ENCODE results near the gene FUS.
"Not testable (repeated sequence)": the region's sequence is repeated elsewhere in the genome, so short reads cannot be mapped to it uniquely, and the experiment has no call there.

Gene FUS

DNA sequence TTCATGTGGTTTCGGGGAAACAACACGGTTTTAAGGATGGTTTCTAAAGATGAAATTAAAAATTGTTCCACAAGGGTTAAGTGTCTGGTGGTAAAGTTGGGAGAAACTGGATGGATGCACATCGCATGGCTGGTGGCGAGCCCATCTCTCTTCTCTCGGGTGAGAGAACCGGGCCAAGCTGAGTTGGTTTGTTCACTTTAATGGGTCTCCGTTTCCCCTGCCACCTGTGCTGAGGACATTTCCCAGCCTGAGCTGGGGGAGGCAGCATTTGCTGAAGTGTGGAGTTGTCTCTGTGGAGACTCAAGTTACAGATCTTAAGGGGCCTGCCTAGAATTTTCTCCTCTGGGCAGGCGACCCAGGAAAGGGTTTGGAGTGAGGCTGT is 7.9 kb downstream of the FUS start:
- no peak for DNase-seq

DNA sequence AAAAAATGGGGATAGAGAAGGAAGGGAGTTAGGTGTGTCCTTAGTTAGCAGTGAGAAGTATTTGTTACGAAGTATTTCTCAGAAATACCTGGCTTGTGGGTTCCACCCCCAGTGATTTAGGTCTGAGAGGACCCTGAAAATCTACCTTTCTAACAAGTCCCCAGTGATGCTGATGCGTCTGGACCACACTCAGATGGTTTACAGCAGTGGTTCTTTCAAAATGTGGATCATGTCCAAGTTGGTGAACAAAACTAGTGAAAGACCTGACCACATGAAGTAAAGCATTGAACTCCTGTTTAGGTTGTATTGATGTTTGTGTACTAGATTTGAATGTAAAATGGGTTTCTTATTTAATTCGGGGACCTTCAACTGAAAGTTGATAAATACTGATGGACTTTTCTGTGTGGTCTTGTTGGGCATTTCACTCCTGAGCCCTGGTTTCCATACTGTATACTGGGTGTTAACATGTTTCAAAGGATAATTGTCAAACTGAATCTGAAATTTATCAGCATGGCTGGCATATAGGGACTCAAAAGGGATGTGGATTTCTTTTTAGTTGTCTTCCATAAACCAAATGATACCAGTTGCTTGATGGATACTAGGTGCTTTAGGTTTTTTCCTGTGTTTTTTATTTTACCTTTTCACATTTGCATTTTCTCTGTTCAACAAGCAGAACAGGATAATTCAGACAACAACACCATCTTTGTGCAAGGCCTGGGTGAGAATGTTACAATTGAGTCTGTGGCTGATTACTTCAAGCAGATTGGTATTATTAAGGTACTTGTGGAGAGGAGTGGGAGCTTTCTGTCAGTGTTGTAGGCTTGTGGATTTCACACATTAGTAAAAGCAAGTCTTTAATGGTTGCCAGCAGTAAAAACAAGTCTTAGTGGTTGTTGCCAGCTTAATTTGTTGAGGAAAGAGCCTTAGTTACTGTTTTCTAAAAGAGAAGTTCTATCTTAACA is 8.8 kb downstream of the FUS start:
- DNase-seq, result no peak

DNA sequence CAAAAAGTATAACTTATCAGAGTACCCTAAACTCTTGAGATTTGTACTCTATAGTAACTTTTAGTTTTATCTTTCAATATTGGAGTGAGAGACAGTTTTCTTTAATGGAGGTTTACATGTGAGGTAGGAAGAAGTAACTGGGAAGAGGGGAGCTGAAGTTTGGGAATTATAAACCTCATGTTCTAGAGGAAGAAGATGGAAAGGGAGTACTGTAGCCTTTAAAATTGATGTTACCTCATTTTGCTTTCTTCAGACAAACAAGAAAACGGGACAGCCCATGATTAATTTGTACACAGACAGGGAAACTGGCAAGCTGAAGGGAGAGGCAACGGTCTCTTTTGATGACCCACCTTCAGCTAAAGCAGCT is 9.5 kb downstream of the FUS start:
- DNase-seq, result no peak

DNA sequence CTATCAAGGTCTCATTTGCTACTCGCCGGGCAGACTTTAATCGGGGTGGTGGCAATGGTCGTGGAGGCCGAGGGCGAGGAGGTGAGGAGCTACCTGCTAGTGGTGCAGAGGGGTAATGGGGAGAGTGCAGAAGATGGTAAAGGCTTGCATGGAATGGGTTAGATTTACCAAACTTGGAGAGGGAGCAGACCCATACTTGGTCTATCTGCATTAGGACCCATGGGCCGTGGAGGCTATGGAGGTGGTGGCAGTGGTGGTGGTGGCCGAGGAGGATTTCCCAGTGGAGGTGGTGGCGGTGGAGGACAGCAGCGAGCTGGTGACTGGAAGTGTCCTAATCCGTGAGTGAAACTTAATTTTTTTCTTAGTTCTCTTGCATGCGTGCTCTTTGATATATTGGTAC is 10.1 kb downstream of the FUS start:
- no peak for DNase-seq

DNA sequence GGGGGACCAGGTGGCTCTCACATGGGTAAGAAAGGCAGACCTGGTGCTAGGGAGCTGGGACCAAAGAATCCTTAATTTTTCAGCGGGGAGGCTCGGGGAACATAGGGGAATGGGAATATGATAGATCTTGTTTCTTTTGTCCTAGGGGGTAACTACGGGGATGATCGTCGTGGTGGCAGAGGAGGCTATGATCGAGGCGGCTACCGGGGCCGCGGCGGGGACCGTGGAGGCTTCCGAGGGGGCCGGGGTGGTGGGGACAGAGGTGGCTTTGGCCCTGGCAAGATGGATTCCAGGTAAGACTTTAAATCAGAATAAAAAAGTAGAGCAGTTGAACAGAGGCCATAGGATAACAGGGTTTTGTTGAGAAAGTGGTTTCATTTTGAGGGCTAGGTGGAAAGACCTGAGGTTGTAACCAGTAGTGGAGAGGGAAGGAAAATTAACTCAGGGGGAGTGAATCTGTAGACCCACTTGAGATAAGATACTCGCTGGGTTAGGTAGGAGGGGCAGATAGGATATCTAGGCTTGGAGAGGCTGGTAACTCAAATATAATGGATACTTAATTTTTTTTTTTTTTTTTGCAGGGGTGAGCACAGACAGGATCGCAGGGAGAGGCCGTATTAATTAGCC is 11.0 kb downstream of the FUS start:
- DNase-seq, result no peak

DNA sequence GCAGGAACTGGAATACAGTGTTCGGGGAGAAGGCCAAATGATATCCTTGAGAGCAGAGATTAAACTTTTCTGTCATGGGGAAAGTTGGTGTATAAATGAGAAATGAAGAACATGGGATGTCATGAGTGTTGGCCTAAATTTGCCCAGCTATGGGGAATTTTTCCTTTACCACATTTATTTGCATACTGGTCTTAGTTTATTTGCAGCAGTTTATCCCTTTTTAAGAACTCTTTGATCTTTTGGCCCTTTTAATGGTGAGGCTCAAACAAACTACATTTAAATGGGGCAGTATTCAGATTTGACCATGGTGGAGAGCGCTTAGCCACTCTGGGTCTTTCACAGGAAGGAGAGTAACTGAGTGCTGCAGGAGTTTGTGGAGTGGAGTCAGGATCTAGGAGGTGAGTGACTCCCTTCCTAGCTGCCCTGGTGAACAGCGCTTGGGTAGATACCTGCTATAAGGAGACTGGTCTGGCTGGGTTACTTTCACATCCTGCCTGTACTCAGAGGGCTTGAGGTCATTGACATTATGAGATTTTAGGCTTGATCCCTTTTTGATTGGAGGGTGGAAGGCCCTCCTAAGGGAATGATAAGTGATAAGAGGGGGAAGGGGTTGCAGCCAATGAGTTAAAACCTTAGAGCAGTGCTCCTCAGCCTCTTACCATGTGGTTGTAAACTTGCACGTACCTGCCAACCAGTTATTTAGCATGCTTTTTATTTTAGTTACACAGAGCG is 11.9 kb downstream of the FUS start:
- DNase-seq, result no peak

DNA sequence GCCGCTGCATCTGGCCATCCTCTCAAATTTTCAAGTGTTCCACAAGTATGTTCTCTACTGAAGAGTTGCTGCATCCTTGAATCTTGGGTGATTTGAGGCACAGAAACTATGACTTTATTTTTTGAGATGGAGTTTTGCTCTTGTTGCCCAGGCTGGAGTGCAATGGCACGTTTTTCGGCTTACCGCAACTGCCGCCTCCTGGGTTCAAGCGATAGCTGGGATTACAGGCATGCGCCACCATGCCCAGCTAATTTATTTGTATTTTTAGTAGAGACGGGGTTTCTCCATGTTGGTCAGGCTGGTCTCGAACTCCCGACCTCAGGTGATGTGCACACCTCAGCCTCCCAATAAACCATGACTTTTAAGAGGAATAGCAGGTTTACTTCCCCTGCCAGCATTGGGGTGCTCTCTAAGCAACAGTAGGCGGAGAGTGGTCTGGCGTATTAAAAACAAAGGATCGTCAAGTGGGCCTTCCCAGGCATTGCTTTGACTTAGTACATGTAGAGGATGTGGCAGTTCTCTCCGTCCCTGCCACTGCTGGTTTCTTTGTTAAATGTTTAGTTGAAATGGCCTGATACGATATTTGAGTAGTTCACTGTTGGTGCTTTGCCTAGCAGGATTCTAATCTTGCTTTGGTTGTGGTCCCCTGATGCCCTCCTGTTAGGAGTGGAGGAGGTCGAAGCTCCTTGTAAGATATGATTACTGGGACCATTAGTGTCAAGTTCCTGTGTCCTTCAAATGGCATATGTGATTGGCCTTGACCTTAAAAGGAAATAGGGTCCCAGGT is 13.1 kb downstream of the FUS start:
- DNase-seq, result no peak

DNA sequence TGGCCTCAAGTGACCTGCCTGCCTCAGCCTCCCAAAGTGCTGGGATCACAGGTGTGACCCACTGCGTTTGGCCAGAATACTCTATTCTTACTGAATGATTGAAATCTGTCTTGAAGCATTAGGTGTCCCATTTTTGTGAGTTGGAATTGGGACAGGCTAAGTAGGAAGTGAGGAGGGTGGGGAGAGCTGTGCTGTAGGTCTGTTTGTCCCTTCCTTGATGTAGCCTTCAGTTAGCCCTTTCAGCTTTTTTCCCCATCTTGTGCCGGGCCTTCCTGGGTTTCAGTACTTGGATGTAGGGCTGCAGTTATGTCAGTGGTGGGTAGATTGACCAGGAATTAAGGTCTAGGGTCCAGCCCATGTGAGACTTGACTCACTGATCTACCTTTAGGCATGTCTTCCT is 13.9 kb downstream of the FUS start:
- no peak for DNase-seq

DNA sequence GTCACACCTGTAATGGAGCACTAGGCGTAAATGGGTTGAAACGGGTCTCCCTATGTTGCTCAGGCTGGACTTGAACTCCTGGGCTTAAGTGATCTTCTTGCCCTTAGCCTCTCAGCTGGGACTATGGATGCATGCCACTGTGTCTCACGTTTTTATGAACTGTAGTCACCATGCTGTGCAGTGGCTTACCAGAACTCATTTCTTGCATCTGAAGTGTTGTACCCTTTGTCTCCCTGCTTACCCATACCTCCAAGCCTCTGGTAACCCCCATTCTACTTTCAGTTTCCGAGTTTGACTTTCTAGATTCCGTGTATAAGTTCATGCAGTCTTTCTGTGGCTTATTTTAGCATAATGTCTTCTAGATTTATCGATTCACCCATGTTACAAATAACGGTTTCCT is 15.0 kb downstream of the FUS start:
- no peak for DNase-seq

DNA sequence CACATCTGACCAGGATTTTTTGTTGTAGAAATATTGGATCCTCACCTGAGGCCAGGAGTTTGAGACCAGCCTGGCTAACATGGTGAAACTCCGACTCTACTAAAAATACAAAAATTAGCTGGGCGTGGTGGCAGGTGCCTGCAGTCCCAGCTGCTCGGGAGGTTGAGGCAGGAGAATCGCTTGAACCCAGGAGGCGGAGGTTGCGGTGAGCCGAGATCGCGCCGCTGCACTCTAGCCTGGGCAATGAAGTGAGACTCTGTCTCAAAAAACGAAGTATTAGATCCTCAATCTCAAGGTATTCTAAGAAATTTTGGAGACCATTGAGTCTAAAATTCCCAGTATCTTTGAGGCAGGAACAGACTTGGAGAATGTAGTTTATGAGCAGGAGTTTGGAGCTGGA is 15.9 kb downstream of the FUS start:
- not testable (repeated sequence) for DNase-seq

DNA sequence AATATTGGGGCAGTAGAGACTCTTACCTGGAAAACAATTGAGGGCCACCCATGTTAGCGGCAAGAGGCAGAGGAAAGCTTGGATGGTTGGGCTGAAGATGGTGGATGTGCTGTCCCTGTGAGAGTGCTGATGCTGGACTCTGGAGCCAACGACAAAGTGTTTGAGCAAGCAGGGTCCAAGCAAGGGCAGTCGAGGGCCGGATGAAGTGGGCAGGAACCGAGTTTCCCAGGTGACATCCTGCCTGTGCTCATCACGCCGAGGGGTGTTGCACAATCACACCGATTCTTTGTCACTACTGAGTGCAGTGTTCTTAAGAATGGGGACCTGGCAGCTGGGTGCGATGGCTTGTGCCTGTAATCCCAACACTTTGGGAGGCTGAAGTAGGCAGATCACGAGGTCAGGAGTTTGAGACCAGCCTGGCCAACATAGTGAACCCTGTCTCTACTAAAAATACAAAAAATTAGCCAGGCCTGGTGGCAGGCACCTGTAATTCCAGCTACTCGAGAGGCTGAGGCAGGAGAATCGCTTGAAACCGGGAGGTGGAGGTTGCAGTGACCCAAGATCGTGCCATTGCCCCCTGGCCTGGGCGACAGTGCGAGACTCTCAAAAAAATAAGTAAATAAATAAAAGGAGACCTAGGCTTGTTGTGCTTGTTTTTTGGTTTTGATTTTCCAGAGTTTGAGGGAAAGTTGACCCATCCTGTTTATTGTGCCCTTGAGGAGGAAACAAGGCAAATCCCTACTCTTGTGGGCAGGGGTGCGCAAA is 16.6 kb downstream of the FUS start:
- DNase-seq, result no peak

DNA sequence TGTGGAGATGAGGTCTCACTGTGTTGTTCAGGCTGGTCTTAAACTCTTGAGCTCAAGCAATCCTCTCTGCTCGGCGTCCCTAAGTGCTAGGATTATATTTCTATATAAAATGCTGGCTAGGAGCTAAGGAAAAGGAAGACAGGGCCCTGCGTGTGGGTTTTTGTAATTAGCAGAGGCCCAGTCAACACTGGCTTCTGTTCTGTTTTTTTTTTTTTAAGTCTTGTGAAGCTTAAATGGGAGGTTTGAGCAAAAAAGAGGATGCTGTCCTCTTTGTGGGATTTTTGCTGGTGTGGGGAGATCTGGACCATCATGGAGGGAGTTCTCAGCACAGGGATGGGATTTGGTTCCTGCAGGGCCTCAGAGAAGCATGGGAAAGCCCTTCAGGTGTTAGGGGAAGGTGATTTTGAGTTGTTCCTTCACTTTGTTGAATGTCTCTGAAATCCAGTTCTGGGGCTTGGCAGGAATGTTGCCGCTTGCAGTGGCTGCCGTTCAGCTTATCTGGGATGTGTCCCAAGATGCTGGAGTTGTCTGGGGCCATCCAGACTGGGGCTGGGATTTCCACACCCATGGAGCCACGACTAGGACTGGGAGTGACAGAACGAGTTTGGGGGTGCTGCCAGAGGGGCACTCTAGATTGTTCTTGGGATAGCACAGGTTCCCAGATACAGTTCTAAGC is 18.4 kb downstream of the FUS start:
- no peak for DNase-seq

DNA sequence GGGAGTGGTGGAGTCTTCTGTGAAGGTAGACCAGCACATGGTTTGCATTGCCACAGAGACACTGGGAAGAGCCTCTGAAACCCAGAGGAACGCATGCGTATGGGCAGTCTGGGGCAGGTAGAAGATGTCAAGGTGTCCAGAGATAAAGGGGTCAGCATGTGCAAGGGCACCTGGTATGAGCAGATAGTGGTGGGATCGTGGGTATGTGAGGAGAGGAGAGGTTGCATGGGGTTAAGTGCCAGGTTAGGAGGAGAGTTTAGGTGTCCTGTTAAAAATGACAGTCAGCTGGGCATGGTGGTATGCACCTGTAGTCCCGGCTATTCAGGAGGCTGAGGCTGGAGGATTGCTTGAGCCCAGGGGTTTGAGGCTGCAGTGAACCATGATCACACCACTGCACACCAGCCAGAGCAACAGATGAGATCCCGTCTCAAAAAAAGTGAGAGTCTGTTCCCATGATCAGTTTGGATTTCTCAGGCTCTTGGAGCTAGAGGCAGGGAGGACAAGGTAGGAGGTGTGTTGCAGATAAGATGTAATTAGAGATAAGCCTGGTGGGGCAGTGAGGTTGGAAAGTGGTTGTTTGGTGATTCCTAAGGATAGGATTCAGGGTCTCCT is 19.6 kb downstream of the FUS start:
- DNase-seq, result no peak

DNA sequence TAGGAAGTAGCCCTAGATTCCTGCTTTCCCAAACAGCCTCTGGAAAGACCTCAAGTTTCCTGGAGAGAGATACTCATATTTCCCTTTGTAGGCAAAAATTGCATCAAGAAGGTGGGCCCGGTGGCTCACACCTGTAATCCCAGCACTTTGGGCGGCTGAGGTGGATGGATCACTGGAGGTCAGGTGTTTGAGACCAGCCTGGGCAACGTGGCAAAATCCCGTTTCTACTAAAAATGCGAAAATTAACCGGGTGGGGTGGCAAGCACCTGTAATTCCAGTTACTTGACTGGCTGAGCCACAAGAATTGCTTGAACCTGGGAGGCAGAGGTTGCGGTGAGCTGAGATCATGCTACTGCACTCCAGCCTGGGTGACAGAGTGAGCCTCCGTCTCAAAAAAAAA is 20.2 kb downstream of the FUS start:
- not testable (repeated sequence) for DNase-seq

DNA sequence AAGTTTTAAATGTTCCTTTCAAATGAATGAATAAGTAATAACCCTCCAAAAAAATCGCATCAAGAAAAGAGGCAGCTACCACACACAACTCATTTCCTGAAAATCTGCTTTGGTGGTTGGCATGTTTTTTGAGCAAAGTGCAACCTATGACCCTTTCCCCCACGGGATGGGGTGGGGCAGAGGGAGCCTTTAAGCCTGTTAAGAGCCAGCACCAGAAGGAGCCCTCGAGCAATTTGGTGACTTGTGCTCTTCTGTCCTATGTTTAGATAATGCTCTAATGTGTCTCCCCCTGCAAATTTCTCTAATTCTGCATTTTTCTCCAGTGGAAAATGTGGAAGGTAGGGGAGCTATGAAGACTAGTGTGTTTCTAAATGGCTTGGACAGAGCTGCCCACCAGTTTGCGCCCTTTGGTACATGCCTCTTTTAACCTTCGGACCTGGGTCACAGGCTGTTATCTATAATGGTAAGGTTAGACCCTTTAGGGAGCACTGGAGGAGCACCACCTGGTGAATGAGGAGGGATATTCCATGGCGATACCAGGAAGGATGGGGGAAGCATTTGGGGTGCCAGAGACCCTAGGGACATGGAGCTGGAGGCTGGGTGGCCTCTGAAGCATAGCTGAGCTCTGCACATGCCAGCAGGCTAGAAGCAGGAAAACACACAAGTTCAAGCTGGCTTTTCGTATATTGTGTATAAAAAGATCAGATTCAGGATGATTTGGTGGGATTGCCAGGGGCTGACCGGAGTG is 21.1 kb downstream of the FUS start:
- DNase-seq, result peak; percentile 39

DNA sequence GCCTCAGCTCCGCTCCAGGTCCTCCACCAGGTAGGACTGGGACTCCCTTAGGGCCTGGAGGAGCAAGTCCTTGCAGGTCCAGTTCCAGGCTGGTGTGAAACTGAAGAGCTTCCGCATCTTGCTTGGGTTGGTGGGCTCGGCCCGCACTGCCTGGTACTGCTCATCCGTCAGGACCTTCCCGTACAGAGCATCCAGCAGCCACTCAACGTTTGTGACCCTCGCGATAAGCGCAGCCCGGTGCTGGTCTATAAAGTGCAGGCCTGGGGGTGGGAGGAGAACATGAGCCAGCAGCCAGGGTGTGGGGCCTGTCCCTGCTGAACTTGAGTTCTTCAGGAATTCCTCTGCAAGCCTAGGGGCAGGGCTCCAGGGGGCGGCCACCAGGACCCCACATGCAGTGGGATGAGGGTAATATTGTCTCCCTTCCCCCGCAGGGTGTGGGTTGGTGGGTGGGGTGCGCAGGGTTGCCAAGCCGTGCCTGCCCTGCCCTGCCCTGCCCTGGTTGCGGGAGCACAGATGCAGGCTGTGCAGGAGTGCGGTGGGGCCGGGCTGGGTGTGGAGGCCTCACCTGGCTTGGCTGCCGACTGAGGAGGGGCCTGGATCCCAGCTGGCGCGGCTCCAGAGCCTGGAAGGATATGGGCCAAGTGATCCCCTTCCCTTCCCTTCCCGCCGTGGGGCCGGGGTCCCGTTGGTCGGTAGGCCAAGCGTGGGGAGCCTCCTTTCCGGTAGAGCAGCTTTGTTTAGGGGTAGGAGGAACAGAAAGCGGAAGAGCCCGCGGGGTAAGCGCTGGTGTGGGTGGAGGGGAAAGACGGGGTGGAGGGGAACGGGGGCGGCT is 21.9 kb downstream of the FUS start:
- peak; percentile 27 for DNase-seq

DNA sequence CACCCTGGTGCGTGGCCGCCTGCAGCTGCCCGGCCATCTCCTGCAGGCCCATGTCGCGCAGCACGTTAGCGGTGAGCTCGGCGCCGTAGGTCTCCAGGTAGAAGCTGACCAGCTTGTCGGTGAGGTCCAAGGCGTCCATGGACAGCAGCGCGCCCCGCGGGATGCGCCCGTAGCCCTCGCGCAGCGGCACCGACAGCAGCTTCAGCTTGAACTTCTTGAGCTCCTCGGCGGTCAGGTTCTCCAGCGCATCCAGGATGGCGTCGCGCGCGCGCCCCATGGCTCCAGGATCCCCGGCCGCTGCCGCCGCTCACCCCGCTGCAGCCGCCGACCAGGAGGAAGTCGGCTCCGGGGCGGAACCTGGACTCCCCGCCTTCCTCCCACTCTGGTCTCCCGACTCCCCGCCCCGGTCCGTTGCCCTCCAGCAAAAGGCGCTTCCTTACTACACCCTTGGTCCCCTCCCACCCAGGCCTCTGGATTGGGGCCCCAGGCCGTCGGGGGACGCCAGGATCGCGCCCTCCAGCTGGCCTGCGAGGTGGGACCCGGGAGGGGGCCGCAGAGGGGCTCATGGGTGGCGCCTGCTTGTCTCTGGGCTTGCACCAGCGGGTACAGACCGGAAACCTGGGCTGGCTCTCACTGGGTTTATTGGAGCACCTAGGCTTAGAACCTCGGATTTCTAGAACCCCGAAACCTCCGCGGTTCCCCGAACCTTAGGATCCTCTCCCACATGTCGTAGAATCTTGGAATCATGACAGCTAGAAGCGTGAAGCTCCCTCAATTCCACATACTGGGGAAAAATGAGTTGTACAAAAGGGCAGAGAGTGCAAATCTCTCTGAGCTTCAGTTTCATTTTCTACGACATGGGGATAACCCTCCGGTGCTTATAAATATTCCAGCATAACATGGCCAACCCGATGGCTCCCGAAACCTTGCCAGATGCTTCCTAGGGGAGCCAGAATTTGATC is 22.8 kb downstream of the FUS start, which contains the start of gene PYCARD:
Gene PYCARD, minus strand, starts transcription at position 347 of the 962 bp plus-strand sequence. Its CDS starts 70 bp downstream, at position 277.
- no peak for DNase-seq

Data from effector CD4-positive, alpha-beta T cell (primary cell).